GM18907 (cell line): ENCODE measurements around the gene SRP19.
A peak's percentile ranks its signal among the peaks of the same experiment; 100 is the strongest.
"Not testable (repeated sequence)": the region's sequence is repeated elsewhere in the genome, so short reads cannot be mapped to it uniquely, and the experiment has no call there.

Experiments used
- ATAC-seq: cut with Tn5 transposase; IDR thresholded peaks from one replicate; pipeline ENCODE4 v1.9.1; 2021; ENCODE audit warnings: mild to moderate bottlenecking, moderate library complexity; ENCODE audit not compliant: unreplicated experiment

Gene SRP19

DNA sequence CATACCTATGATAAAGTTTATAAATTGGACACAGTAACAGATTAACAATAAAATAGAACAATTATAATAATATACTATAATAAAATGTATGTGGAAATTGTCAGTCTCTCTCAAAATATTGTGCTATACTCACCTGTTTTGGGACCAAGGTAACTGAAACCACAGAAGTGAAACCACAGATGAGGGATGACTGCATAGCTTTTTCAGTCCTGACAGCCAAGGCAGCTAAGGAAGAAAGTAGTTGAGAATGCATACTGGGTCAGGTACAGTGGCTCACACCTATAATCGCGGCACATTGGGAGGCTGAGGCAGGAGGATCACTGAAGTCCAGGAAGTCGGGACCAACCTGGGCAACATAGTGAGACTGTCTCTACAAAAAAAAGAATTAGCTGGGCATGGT, 8.9 kb downstream of the SRP19 start:
- no peak for ATAC-seq

DNA sequence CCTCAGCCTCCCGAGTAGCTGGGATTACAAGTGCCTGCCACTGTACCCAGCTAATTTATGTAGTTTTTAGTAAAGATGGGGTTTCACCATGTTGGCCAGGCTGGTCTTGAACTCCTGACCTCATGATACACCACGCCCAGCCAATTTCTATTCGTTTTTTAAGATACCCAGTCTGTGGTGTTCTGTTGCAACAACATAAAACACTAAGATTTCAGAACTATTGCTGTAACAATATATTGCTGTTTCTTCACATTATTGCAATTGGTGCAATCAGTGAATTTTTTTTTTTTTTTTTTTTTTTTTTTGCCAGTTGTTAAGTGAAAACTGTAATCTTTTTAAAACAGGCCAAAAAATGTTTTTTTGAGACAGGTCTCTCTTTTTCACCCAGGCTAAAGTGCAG, 9.9 kb downstream of the SRP19 start:
- ATAC-seq: no peak

DNA sequence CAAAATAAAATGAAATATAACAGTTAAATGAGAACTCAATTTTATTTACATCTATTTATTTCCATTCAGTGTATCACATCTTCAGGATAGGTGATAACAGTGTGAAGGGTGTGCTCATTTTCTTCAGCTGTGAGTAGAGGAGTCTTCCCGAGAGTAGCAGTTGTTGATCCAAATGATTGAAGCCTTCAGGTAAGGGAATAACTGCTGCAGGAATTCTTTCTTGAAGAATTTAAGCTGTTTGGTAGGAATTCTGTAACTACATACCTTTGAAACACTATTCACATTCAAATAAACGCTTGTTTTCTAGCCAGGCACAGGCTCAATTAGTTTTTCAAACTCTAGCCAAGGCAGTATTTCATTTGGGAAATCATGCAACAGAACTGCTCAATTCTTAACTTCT, 15.3 kb downstream of the SRP19 start:
- no peak for ATAC-seq

DNA sequence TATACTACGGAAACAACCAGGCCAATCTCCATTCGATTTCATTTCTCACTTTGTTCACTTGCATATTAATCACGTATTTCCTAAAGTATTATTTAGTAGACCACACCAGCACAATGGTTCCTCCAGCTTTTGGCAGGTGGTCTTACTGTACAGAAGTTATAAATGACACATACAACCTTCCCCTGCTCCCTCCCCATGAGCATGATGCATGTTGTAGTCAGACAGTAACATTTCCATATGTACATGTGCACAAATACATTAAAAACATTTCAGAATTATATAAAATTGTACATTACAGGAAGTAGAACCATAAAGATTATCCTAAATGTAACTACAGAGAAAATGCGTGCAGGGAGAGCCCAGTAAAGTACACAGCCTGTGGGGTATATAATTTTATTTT, 17.0 kb downstream of the SRP19 start:
- ATAC-seq: no peak

DNA sequence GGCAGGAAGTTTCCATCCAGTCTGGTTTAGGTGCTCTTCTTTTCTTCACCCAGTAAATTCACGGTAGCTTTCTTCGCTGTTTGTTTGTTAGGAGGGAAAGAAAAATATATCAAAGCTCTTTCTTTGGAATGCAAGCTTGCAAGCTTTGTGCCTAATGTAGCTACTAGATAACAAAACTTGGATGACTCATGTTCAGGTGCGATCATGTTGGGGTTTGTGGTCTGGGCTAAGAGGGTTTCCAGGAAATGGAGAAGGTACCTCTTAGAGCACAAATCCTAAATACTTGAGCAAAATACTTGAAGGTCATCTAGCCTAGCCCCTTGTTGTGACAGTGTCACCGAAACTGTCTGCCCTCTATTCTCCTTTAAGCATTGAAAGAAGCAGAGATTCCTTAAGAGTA, 17.7 kb downstream of the SRP19 start:
- peak; percentile 49 for ATAC-seq

DNA sequence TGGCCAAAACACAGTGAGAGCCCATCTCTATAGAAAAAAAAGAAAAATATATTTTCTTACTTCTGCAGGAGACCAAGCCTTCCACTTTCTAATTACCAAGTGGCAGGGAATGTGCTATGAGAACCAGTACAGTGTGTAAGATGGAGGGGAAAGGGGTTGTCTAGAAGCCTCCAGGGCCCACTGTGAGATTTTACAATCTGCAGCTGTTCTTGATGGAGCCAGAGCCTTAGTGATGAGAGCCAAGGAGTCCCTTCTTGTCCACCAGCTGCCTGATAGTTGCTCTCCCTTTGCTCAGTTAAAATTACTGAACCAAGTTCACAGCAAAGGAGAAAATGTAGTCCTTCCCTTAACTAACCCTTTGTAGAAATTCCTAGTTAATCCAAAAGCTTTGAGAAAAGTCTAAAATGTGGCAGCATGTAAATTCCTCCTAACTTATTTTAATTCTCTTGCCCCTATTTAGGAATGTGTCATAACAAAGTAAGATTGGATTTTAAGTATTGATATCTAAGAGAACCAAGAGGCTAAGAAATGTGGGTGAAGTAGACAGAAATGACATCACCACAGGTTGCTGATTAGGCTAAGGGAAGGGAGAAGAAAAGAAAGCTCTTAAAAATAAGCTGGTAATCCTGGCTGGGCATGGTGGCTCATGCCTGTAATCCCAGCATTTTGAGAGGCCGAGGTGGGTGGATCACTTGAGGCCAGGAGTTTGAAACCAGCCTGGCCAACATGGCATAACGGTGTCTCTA, 19.3 kb downstream of the SRP19 start:
- ATAC-seq: no peak

DNA sequence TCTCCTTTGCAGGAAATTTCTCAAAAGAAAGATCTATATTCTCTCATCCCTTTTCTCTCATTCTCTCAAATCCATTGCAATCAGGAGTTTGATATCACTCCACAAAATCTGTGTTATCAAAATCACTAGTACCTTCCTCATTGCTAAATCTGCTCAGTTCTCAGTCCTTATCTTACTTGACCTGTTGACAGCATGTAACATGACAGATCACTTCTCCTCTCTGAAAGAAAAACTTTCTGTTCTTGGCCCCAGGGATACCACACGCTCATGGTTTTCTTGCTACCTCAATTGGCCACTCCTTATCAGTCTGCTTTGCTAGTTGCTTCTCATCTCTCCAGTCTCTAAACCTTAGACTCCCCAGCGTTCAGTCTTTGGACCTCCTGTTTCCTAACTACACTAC, 22.1 kb downstream of the SRP19 start:
- no peak for ATAC-seq

DNA sequence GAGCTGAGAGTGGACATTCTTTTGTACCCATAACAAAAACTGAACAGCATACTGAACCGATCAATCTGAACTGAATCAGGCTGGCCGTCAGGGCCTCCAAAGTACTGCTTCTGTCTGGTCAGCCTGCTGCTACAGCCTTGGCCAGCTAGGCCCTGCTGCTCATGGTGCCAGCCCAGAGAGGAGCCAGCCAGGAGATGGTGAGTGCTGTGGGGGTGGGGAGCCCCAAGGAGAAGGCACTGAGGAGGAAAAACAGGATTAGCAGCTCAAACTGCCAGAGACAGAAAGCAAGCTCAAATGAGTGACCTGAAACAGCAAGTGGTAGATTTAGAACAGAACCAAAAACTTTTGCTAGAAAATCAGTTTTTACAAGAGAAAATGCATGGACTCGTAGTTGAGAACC, 23.9 kb downstream of the SRP19 start:
- no peak for ATAC-seq

DNA sequence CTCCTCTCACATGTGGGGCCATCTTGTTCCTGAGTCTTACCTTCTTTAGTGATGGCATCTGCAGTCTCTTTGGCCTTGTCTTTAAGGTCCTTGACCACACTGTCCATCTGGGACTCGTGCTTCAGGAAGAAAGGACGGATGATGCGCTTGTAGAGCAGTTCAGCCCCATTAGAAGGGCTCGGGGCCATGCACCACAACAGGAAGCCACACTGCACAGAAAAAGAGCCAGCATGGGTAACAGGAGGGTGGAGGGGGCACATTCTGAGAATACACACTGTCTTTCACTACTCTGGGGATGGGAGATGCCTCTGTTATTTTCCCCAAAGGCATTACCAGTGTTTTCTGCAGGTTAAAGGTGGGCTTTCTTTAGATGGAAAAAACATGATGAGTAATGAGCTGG, 25.9 kb downstream of the SRP19 start:
- ATAC-seq: no peak

DNA sequence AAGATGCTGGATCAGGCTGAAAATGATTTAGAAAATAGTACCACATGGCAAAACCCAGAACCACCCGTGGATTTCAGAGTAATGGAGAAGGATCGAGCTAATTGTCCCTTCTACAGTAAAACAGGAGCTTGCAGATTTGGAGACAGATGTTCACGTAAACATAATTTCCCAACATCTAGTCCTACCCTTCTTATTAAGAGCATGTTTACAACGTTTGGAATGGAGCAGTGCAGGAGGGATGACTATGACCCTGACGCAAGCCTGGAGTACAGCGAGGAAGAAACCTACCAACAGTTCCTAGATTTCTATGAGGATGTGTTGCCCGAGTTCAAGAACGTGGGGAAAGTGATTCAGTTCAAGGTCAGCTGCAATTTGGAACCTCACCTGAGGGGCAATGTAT, 31.0 kb downstream of the SRP19 start:
- not testable (repeated sequence) for ATAC-seq

DNA sequence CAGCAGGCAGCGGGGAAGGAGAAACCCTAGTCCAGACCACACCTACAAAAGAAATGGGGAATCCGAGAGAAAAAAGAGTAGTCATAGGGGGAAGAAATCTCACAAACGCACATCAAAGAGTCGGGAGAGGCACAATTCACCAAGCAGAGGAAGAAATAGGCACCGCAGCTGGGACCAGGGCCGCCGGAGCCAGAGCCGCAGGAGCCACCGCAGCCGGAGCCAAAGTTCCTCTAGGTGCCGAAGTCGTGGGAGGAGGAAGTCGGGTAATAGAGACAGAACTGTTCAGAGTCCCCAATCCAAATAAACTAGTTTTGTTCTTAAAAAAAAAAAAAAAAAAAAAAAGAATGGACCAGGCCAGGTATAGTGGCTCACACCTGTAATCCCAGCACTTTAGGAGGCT, 31.7 kb downstream of the SRP19 start:
- ATAC-seq: no peak

DNA sequence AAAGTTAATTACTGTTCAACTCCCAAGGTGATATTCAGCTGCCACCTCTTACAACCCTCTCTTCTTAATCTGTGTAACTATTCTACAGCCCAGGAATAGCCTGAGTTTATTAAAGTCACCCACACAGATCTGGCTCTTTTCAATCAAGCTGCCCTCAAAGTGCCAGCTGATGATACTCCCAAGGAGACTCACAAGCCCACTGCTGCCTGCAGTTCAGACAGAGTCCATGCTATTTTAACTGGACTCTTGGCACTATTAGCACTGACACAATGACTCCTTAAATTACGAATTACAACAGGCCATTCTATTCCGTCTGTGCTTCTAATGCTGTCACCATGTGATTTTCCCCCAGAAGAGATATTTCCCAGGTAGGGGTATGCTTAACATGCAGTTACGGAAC, 34.6 kb downstream of the SRP19 start:
- ATAC-seq: no peak

DNA sequence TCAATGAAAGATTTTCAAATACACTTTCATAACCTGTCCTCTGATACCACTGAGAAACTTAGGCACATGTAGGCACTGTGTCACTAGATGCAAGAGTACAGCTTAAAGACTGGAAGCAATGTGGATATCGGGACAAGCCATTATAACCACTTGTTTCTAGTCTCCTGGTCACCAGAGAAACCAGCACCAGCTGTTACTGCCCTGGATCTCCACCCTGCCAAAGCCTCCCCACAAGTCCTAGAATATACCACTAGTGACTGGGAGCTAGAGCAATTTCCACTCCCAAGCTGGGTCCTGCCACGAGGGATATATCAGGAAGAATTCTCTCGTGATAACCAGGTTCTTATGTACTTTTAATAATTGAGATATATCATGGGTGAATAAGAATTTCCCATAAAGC, 41.5 kb downstream of the SRP19 start:
- no peak for ATAC-seq

DNA sequence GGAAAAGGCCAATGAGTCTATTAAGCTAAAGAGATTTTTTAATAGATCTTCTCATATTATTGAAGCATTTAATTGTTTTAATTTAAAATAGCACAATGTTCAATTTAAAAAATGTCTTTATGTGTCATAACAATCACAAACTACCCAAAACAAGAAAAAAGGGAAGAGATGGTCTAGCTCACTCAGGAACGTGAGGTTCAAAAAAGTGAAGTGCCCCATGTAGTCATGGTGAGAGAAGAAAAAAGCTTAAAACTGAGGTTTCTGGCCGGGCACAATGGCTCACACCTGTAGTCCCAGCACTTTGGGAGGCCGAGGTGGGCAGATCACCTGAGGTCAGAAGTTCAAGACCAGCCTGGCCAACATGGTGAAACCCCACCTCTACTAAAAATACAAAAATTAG, 43.9 kb downstream of the SRP19 start:
- ATAC-seq: not testable (repeated sequence)

DNA sequence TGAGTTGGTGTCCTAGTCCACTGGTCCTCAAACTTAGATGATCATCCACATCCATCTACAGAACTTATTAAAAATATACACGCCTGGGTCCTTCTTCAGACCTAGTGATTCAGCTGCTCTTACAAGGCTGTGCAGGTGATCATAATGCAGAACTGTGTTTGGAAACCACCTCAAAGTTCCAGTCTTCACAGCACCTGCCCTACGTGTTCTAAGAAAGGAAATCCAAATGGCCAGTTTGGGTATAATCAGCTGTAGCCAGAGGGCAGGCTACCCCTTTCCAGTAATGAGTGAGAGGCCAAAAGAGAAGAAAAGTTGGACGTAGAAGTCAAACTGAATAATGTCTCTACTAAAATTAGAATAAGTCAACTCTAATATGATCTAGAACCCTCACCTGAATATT, 45.5 kb downstream of the SRP19 start:
- no peak for ATAC-seq

DNA sequence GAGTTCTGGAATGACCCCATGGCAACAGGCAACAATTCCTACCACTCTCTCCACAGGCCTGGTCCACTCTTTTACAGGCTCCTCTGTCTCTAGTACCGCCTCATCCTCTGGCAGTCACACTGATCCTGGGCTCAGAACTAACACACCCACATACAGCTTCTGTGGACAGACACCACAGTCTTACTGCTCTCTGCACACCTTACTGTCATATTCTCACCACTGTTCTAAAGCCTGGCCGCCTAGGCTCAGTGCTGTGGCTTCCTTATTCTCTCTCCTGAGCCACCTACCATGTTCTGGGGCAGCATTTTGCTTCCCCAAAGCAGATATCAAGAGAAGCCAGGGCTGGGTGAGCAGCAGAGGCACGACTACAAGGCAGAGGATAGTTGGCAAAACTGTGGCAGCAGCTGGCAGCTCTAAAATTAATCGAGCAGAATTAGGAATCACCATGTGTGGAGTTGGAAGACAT, 46.1 kb downstream of the SRP19 start:
- ATAC-seq: no peak

DNA sequence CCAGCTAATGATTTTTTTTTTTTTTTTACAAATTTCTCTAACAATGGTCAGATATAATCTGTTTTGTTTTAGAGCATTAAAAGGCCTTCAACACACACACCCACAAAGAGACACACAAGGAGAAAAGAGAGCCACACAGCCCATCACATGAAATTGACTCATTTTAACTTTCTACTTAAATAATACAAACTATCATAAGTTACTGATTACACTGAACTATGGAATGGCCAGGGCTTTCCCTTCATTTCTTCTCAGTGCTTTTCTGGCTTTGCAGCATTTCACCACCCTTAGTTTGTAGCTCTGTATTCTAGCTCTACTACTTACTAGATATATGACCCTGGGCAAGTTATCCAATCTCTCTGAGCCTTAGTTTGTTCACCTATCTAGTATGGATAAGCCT, 47.8 kb downstream of the SRP19 start:
- ATAC-seq: no peak

DNA sequence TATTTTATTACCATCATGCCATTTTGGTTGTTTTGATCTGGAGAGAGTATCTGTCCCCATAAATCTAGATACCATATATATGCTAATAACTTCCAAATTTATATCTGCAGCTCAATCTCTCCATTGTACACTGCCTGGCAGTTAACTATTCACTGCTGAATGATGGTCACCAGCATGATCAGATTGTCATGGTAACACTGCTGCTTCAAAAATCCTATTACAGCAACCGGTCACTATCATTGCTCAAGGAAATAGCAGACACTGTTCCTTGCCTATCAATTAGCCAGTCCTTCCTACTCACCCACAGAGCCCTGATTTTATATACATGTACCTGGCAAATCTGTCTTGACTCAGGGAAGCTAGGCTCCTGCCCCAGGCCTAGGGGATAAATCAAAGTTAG, 49.4 kb downstream of the SRP19 start:
- no peak for ATAC-seq

DNA sequence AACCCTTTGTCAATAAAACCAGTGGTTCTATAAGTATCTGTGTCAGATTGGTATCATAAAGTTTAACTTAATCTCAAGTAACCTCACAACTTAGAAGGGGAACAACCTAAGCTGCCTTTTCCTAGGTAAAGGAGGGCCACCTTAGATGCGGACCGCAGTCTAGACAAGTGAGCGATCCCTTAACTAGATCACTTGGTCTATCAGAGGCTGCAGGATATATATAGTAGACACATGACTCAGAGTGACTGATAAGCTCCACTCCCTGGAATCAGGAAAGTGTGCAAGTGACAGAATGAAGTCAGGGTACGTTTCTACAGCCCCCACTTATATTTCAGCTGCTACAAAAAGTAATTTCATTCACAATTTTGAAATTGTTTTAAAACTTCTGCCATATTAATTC, 53.5 kb downstream of the SRP19 start:
- no peak for ATAC-seq

DNA sequence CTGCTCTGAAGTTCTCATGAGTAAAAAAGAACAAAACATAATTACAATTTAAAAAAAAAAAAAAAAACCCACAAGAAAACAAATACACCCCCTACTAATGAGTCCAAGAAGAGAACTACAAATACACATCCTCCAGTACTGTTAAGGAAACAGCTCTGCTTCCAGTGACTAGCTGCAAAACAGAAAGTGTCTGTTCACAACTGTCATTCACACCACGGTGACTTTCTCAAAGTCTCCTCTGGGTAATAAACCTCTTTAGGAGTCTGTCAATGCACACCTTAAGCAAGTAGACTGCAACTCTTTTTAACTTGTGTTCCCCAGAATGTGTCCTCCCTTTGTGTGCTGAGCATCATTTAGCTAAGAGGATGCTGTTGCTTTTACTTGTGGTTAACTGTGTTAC, 54.7 kb downstream of the SRP19 start:
- ATAC-seq: peak; percentile 39

DNA sequence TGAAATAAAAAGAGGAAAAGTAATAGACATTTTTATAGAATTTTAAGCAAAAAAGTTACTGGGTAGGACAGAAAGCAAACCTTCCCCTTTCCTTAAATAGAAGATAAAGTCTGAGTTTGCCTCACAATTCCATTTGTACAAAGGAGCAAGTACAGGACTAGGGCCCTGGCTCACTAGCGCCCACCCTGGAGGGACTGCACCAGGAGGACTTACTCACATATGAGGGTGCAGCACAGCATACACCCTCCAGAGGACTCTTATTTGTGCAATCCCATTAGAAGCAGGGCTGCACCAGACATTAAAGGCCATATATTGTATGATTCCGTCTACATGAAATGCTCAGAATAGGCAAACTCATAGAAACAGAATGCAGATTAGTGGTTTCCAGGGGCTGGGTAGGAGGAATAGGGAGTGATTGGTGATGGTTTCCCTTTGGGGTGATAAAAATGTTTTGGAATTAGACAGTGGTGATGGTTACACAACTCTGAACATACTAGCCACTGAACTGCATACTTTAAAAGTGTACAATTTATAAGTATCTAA, 56.4 kb downstream of the SRP19 start:
- no peak for ATAC-seq

DNA sequence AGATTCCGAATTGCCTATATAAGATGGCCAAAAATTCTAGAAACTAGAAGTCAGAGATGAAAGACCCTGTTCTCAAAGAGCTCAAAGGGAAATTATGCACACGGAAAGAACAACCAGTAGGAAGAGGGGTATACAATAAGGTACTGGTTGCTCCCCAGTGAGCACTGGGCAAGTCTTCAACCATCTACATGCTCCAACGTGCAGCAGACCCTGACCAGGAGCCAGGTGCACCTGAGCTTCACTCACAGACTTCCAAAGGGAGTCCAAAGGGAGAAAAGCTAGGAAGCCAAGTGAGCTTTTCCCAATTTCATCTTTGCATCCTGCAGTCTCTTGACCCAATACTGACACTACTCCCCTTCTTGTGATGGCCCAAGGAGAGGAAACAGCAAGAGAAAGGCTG, 57.0 kb downstream of the SRP19 start:
- ATAC-seq: no peak

DNA sequence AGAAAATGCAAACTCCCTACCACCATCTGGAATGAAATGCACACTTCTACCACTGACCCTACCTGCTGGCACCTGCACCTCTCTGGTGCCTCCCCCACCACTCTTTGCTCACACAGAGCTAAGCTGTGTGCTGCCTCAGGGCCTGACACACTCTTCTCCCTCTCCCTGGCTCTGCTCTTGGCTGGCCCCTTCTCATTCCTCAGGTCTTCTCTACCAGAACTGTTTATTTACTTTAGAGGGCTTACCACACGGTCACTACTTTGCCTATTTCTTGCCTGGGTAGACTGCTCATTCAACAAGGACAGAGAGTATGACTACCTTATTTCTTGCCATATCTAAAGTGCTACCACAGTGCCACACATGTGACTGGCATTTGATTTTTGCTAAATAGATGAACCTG, 57.6 kb downstream of the SRP19 start:
- ATAC-seq: no peak
